Measurements from ENCODE around the gene TSPAN3. TPM values are rescaled to one million over a fixed set of nuclear protein-coding genes. Genes with fewer than 3 reads are reported as not detected.
A peak's percentile ranks its signal among the peaks of the same experiment; 100 is the strongest.

Gene TSPAN3
- total RNA-seq, 6 donors from 2014 or later, result 97.4 to 742 (median 396) TPM

DNA sequence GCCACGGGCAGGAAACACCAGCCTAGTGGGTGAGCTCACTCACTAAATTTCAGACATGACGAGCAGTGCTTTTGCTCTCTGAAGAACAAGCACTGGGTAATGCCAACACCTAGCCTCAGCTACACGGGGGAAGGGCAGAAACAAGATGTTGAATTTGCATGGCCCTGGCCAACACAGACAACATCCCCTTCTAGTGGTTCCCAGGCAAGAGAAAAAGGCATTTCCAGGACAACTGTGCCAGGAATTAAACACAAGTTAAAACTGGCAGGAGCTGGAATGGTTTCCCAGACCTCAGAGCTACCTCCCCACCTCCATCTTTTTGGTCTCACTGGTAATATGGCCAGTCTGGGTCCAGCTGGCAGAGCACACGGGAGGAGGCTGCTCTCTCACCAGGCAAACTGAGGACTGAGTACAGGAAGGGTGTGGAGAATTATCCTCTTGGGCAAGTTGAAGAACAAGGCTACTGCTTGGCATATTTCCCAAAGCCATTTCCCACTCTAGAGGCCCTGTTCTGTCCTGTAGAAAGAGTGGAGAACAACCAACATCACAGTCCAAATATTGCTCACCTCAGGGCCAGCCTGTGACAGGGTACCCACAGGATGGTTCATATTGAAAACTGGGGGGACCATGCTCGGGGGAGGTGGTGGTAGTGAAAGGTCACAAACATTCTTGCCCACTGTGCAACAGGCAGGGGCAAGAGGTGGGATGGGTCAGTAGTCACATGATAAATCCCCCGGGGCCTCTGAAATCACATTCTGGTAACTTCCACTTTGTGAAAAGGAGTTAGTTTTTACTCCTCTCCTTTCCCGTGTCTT, 26.5 kb downstream of the TSPAN3 start:
- TF ChIP-seq POLR2A (IDR thresholded peaks at IDR 0.05) (no peak), POLR2AphosphoS5 (IDR thresholded peaks at IDR 0.05) (no peak)
- TF ChIP-seq, protein P1, sequence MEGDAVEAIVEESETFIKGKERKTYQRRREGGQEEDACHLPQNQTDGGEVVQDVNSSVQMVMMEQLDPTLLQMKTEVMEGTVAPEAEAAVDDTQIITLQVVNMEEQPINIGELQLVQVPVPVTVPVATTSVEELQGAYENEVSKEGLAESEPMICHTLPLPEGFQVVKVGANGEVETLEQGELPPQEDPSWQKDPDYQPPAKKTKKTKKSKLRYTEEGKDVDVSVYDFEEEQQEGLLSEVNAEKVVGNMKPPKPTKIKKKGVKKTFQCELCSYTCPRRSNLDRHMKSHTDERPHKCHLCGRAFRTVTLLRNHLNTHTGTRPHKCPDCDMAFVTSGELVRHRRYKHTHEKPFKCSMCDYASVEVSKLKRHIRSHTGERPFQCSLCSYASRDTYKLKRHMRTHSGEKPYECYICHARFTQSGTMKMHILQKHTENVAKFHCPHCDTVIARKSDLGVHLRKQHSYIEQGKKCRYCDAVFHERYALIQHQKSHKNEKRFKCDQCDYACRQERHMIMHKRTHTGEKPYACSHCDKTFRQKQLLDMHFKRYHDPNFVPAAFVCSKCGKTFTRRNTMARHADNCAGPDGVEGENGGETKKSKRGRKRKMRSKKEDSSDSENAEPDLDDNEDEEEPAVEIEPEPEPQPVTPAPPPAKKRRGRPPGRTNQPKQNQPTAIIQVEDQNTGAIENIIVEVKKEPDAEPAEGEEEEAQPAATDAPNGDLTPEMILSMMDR (IDR thresholded peaks at IDR 0.05), result no peak
- no peaks in the 10 kb centered on the region for H3K9me3 ChIP-seq
- DNase-seq (no peak), ATAC-seq (ENCODE audit: low FRiP score in 2 of 2) (no peak)
- H3K27me3 ChIP-seq, result no peaks in the 10 kb centered on the region
- no peak overlapping the region for H3K27ac ChIP-seq
- H3K4me1 ChIP-seq, result peaks cover 0 to 6% (median 5%) of the 10 kb centered on the region in 4 donors
- WGBS, 2 donors, result 76 to 83% methylated on average over 5 to 7 of the region's 7 CpGs
- no peak overlapping the region for H3K4me3 ChIP-seq
- H3K36me3 ChIP-seq, result peaks cover 6 to 51% (median 24%) of the 10 kb centered on the region in 4 donors

DNA sequence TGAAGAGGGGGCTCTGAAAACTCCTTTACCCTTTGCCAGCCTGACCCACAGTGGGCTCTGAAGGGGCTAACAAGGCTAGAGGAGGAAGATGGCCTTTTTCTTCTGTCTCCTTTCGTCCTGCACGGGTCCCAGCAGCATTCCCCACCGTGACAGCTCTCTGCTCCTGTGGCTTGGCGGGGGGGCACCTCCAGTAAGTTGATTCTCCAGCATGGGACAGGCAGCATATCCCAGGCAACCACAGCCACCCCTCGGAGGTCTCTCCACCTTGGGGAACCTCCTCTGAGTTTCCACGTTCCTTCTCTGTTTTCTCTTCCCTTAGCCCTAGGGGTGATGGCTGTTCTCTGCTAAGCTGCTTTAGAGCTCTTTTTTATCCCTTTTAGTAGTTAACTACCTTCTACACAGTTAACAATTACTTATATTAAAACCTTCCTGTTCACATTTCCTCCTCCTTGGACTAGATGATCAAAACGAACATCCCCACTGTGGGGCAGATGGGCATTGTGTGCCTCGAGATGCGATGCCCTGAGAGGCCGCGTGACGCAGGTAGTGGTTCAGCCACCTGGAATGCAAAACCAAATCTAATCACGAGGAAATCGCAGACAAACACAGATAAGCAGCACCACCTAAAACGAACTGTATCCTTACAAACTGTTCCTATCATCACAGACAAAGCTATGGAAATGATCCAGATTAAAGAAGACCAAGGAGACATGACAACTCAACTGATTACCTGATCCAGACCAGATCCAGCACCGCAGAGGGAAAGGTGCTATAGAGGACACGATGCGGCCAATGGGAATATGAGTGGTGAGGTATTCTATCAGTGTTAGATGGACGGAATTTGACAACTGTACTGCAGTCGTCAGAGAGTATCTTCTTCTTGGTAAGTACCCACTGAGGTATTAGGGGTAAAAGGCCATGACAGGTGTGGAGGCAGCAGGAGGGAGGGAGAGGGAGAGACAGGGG, 27.7 kb downstream of the TSPAN3 start:
- Histone ChIP-seq H3K9me3 (no peaks in the 10 kb centered on the region), H3K36me3 (peaks cover 6 to 47% (median 24%) of the 10 kb centered on the region in 4 donors), H3K4me3 (no peak overlapping the region), H3K4me1 (peaks cover 0 to 6% (median 5%) of the 10 kb centered on the region in 4 donors), H3K27me3 (no peaks in the 10 kb centered on the region), H3K27ac (no peak overlapping the region)
- TF ChIP-seq, protein P1 (IDR thresholded peaks at IDR 0.05), result no peak
- TF ChIP-seq POLR2AphosphoS5 (IDR thresholded peaks at IDR 0.05), result no peak
- TF ChIP-seq POLR2A (IDR thresholded peaks at IDR 0.05), result no peak
- no peak for TF ChIP-seq EP300 (IDR thresholded peaks at IDR 0.05)
- ATAC-seq (ENCODE audit: low FRiP score in 2 of 2) (no peak), DNase-seq (no peak)
- WGBS, 2 donors, result 88 to 93% methylated on average over 20 of the region's 20 CpGs

DNA sequence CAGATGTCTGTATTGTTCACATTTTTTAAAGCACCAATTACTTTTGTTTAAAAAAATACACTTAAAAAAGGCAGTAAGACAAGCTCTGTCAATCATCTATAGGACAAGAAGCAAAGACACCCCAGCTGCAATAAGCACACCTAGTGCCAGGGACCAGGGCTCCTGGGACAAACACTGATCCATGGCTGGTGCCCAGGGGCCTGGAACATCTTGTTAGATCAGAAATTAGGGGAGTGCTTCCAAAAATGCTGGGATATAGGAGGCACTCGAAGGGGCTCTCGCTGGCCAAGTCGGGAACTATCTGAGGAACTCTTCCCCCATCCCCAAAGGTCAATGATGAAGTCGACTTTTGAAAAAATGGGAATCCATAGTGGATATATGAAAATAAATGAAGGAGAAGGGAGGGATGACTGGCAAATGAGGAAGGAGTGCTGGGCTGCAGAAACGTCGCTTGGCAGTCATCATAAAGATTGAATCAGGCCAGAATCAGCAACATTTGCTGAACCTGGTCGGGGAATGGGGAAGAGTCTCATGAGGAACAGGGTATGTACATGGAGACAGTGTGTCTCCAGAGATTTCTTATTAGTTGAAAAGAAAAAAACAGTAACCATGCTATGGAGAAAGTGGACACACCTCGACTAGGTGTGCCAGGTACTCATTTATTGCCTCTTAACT, 28.5 kb downstream of the TSPAN3 start:
- ATAC-seq (ENCODE audit: low FRiP score in 2 of 2) (no peak), DNase-seq (no peak)
- WGBS, 2 donors, result 84 to 89% methylated on average over 8 of the region's 8 CpGs
- no peak for TF ChIP-seq POLR2A (IDR thresholded peaks at IDR 0.05)
- TF ChIP-seq POLR2AphosphoS5 (IDR thresholded peaks at IDR 0.05), result no peak
- H3K4me1 ChIP-seq, result peaks cover 0 to 6% (median 5%) of the 10 kb centered on the region in 4 donors
- H3K4me3 ChIP-seq, result no peak overlapping the region
- H3K27ac ChIP-seq, result no peak overlapping the region
- no peaks in the 10 kb centered on the region for H3K9me3 ChIP-seq
- H3K27me3 ChIP-seq, result no peaks in the 10 kb centered on the region
- peaks cover 6 to 50% (median 26%) of the 10 kb centered on the region in 4 donors for H3K36me3 ChIP-seq

DNA sequence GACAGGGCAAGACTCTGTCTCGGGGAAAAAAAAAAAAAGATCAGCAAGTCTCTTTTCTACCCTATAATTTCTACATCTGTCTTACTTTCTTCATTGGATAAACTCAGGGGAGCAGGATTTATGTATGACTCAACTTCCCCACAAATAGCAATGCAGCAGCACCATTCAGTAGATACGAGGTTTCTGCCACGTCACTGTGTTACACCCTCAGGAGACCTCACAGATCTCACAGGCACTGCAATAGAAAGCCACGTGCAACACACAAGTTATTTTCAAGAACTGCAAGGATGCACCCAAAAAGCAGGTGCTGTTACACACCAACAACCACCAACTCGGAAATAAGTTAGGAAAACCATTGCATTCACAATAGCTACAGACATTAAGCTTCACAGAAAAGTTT, 30.2 kb downstream of the TSPAN3 start:
- peaks cover 0 to 53% (median 23%) of the 10 kb centered on the region in 4 donors for H3K36me3 ChIP-seq
- TF ChIP-seq POLR2AphosphoS5 (IDR thresholded peaks at IDR 0.05) (no peak), EP300 (IDR thresholded peaks at IDR 0.05) (no peak), POLR2A (IDR thresholded peaks at IDR 0.05) (no peak)
- TF ChIP-seq, protein P1 (IDR thresholded peaks at IDR 0.05), result no peak

More for the DNA sequence above, 30.2 kb downstream of the TSPAN3 start:
- Histone ChIP-seq H3K9me3 (no peaks in the 10 kb centered on the region), H3K27me3 (no peaks in the 10 kb centered on the region), H3K4me3 (no peak overlapping the region), H3K4me1 (peaks cover 0 to 6% (median 5%) of the 10 kb centered on the region in 4 donors), H3K27ac (no peak overlapping the region)
- WGBS, 2 donors, result 85 to 92% methylated on average over 5 of the region's 5 CpGs
- peak in 1 of 2 donors; percentile 11 for ATAC-seq (ENCODE audit: low FRiP score in 2 of 2)
- no peak for DNase-seq
